ENCODE data around the gene DMXL2.
"Not testable (repeated sequence)": the region's sequence is repeated elsewhere in the genome, so short reads cannot be mapped to it uniquely, and the experiment has no call there.

Gene DMXL2

GRCh38 chr15:51475736-51476135 lies 146.8 kb downstream of the DMXL2 start:
- no peak for DNase-seq

GRCh38 chr15:51470512-51470911 lies 152.1 kb downstream of the DMXL2 start:
- DNase-seq = no peak

GRCh38 chr15:51460796-51461195 lies 161.8 kb downstream of the DMXL2 start:
- DNase-seq = no peak

- DNase-seq = no peak
Observed at GRCh38 chr15:51450001-51450400, 172.6 kb downstream of the DMXL2 start.

- DNase-seq = no peak
Observed at GRCh38 chr15:51448622-51449399, 173.8 kb downstream of the DMXL2 start.

- no peak for DNase-seq
Observed at GRCh38 chr15:51447855-51448621, 174.5 kb downstream of the DMXL2 start.

GRCh38 chr15:51446029-51446744 lies 176.4 kb downstream of the DMXL2 start:
- not testable (repeated sequence) for DNase-seq

GRCh38 chr15:51444807-51445206 lies 177.8 kb downstream of the DMXL2 start:
- no peak for DNase-seq

GRCh38 chr15:51444112-51444511 lies 178.5 kb downstream of the DMXL2 start:
- DNase-seq = no peak

GRCh38 chr15:51443282-51443914 lies 179.2 kb downstream of the DMXL2 start:
- no peak for DNase-seq

GRCh38 chr15:51438526-51438925 lies 184.0 kb downstream of the DMXL2 start:
- DNase-seq = no peak

GRCh38 chr15:51425517-51426040 lies 197.0 kb downstream of the DMXL2 start:
- no peak for DNase-seq

GRCh38 chr15:51424780-51425179 lies 197.8 kb downstream of the DMXL2 start:
- no peak for DNase-seq

GRCh38 chr15:51423040-51423439 lies 199.5 kb downstream of the DMXL2 start:
- not testable (repeated sequence) for DNase-seq

GRCh38 chr15:51416129-51416528 lies 206.4 kb downstream of the DMXL2 start:
- no peak for DNase-seq

GRCh38 chr15:51414256-51414860 lies 208.2 kb downstream of the DMXL2 start:
- DNase-seq = no peak

GRCh38 chr15:51405693-51406523 lies 216.7 kb downstream of the DMXL2 start:
- no peak for DNase-seq

- no peak for DNase-seq
Observed at GRCh38 chr15:51403946-51404695, 218.4 kb downstream of the DMXL2 start.

- DNase-seq = no peak
Observed at GRCh38 chr15:51403072-51403878, 219.3 kb downstream of the DMXL2 start.

All from activated CD8-positive, alpha-beta memory T cell treated with anti-CD3 and anti-CD28 coated beads, Interleukin-2, amount 50 U/mL, for 48 hours (primary cell).